Stimulated activated CD4-positive, alpha-beta T cell treated with anti-CD3 and anti-CD28 coated beads, Interleukin-1b, Interleukin-23, amount 100 ng/mL, for 24 hours (primary cell): ENCODE data around the gene DIAPH1.

ENCODE experiments used
- DNase-seq, 4 experiments: peaks; one replicate each; pipeline ENCODE4 v3.0.0-alpha.2; 2020; ENCODE audit warnings: low read depth in 4 of 4, low spot score in 1 of 4

DIAPH1 gene

GRCh38 chr5:141565826-141566570 is 52.8 kb downstream of the DIAPH1 start:
- DNase-seq = no peak

- DNase-seq = peak; percentile 23 to 38 (median 28)
Measured at GRCh38 chr5:141564216-141564692, 54.5 kb downstream of the DIAPH1 start.

GRCh38 chr5:141560725-141561483 is 57.9 kb downstream of the DIAPH1 start:
- no peak for DNase-seq

- no peak for DNase-seq
Measured at GRCh38 chr5:141560151-141560550, 58.6 kb downstream of the DIAPH1 start.

GRCh38 chr5:141559461-141559860 is 59.3 kb downstream of the DIAPH1 start:
- no peak for DNase-seq

GRCh38 chr5:141558150-141558549 is 60.6 kb downstream of the DIAPH1 start:
- no peak for DNase-seq

- DNase-seq = peak; percentile 58 to 72 (median 64)
Measured at GRCh38 chr5:141557681-141558136, 61.1 kb downstream of the DIAPH1 start.

- no peak for DNase-seq
Measured at GRCh38 chr5:141547921-141548320, 70.9 kb downstream of the DIAPH1 start.

GRCh38 chr5:141547488-141547887 is 71.3 kb downstream of the DIAPH1 start:
- no peak for DNase-seq

GRCh38 chr5:141543053-141543452 is 75.7 kb downstream of the DIAPH1 start:
- DNase-seq = no peak

GRCh38 chr5:141534492-141535213 is 84.1 kb downstream of the DIAPH1 start:
- no peak for DNase-seq

GRCh38 chr5:141533897-141534296 is 84.9 kb downstream of the DIAPH1 start:
- no peak for DNase-seq

GRCh38 chr5:141532726-141533125 is 86.1 kb downstream of the DIAPH1 start:
- no peak for DNase-seq

- DNase-seq = no peak
Measured at GRCh38 chr5:141529873-141530272, 88.9 kb downstream of the DIAPH1 start.

- DNase-seq = no peak
Measured at GRCh38 chr5:141529002-141529401, 89.8 kb downstream of the DIAPH1 start.

GRCh38 chr5:141528291-141528984 is 90.4 kb downstream of the DIAPH1 start:
- no peak for DNase-seq

- DNase-seq = no peak
Measured at GRCh38 chr5:141527426-141527825, 91.4 kb downstream of the DIAPH1 start.

- no peak for DNase-seq
Measured at GRCh38 chr5:141525653-141526052, 93.1 kb downstream of the DIAPH1 start.

- DNase-seq = peak in 1 of 4 experiments; percentile 16
Measured at GRCh38 chr5:141524604-141525597, 93.9 kb downstream of the DIAPH1 start.

GRCh38 chr5:141523991-141524390 is 94.8 kb downstream of the DIAPH1 start:
- DNase-seq = no peak
